ENCODE results near the gene PROK1. TPM values are rescaled to one million over a fixed set of nuclear protein-coding genes. Genes with fewer than 3 reads are reported as not detected.

Gene PROK1
- total RNA-seq, 2 donors from 2014 or later: not detected

- no peak for DNase-seq
- Histone ChIP-seq H3K27me3 (no peaks in the 10 kb centered on the region), H3K27ac (no peak overlapping the region), H3K9me3 (no peaks in the 10 kb centered on the region), H3K4me3 (no peak overlapping the region), H3K4me1 (no peaks in the 10 kb centered on the region), H3K9ac (ENCODE audit: low read depth in 2 of 2, low read length in 2 of 2) (no peak overlapping the region), H3K36me3 (no peaks in the 10 kb centered on the region)
- intact Hi-C loops (cut with DNase I): no loop called here
- TF ChIP-seq CTCF (IDR thresholded peaks at IDR 0.05): no peak
Measured at GRCh38 chr1:110476028-110476765, 25.2 kb downstream of the PROK1 start.

- Histone ChIP-seq H3K9ac (ENCODE audit: low read depth in 2 of 2, low read length in 2 of 2) (no peak overlapping the region), H3K4me1 (no peaks in the 10 kb centered on the region), H3K36me3 (no peaks in the 10 kb centered on the region), H3K27ac (no peak overlapping the region), H3K9me3 (no peaks in the 10 kb centered on the region), H3K4me3 (no peak overlapping the region), H3K27me3 (no peaks in the 10 kb centered on the region)
- peak; percentile 25 for DNase-seq
- TF ChIP-seq CTCF (IDR thresholded peaks at IDR 0.05): no peak
- intact Hi-C loops (cut with DNase I): no loop called here
Measured at GRCh38 chr1:110477041-110477440, 26.1 kb downstream of the PROK1 start.

GRCh38 chr1:110477445-110477957 lies 26.6 kb downstream of the PROK1 start:
- Histone ChIP-seq H3K27me3 (no peaks in the 10 kb centered on the region), H3K9ac (ENCODE audit: low read depth in 2 of 2, low read length in 2 of 2) (no peak overlapping the region), H3K36me3 (no peaks in the 10 kb centered on the region), H3K4me1 (no peaks in the 10 kb centered on the region), H3K27ac (no peak overlapping the region), H3K4me3 (no peak overlapping the region), H3K9me3 (no peaks in the 10 kb centered on the region)
- peak; percentile 25 for DNase-seq
- intact Hi-C loops (cut with DNase I): no loop called here
- no peak for TF ChIP-seq CTCF (IDR thresholded peaks at IDR 0.05)

- Histone ChIP-seq H3K36me3 (no peaks in the 10 kb centered on the region), H3K9ac (ENCODE audit: low read depth in 2 of 2, low read length in 2 of 2) (no peak overlapping the region), H3K9me3 (no peaks in the 10 kb centered on the region), H3K4me3 (no peak overlapping the region), H3K27ac (no peak overlapping the region), H3K27me3 (no peaks in the 10 kb centered on the region), H3K4me1 (no peaks in the 10 kb centered on the region)
- intact Hi-C loops (cut with DNase I): no loop called here
- TF ChIP-seq CTCF (IDR thresholded peaks at IDR 0.05): no peak
- DNase-seq: no peak
Measured at GRCh38 chr1:110477967-110478640, 27.2 kb downstream of the PROK1 start.

- Histone ChIP-seq H3K9ac (ENCODE audit: low read depth in 2 of 2, low read length in 2 of 2) (no peak overlapping the region), H3K9me3 (no peaks in the 10 kb centered on the region), H3K4me3 (no peak overlapping the region), H3K4me1 (no peaks in the 10 kb centered on the region), H3K27me3 (no peaks in the 10 kb centered on the region), H3K27ac (no peak overlapping the region), H3K36me3 (no peaks in the 10 kb centered on the region)
- peak; percentile 56 for DNase-seq
- intact Hi-C loops (cut with DNase I): no loop called here
- TF ChIP-seq CTCF (IDR thresholded peaks at IDR 0.05): no peak
Measured at GRCh38 chr1:110478886-110479285, 27.9 kb downstream of the PROK1 start.

Data from colonic mucosa (tissue), 4 donors.